GM12801 (cell line): ENCODE measurements around the gene RUNX2.

Experiments
- CTCF ChIP-seq: IDR thresholded peaks from one replicate; pipeline ENCODE4 v1.5.1; 2011; ENCODE audit warnings: control low read depth; ENCODE audit not compliant: insufficient read length; ENCODE audit errors: extremely low read depth

RUNX2 gene

DNA sequence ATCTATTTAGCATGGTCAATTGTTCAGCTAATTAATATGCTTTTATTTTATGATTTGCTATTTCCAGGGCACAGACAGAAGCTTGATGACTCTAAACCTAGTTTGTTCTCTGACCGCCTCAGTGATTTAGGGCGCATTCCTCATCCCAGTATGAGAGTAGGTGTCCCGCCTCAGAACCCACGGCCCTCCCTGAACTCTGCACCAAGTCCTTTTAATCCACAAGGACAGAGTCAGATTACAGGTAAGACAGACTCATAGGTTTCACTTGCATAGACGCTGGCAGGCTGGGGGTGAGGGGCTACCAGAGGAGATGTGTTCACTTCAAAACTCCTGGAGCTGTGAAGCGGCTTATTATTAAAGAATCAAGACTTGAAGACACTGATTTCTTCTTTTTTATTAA, 163.7 kb downstream of the RUNX2 start:
- TF ChIP-seq CTCF, result no peak

DNA sequence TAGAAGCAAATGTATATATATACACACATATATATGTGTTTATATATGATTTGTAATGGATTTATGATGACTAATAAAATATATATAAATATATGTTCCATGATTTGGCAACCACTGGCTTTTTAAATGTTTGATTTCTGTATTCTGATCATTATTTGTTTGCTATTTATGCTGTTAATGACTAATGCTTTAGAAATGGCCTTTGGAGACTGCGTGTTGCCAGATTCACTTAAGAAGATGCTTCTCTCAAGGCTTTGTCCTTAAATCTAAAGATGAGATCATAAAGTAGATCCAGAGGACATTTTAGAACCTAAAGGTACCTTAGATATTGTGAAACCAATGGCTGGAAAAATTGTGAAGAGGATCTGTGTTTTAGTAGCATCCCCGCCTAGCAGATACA, 165.6 kb downstream of the RUNX2 start:
- TF ChIP-seq CTCF, result no peak

DNA sequence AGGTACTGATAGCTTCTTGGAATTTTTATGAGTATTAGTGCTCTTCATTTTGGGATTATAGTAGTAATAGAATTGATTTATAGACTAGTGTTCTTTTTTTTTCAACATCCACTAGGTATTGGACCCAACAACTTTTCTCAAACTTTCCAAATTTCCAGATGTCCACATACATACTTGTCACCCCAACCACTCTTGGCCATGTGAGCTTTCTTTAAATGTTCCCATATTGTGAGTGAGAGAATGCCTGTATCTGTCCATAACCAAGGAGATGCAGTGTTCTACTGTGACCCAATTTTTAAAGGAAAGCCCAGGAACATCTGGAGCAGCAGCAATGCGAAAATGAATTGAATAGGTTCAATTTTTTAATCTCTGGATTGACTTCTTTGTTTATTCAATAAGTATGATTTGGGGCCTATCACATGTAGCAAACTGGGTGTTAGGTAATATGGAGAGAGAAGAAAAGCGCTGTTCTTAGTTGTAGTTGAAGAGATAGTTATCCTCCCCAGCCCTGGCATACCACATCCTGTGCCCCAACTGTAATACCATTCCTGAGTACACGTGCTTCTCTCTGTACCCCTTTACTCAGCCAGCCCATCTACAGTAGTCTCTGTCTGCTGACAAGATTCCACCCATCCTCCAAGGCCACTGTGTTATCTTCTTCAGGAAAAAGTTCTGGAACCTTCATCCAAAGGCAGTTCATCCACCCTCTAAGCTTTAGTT, 166.4 kb downstream of the RUNX2 start:
- TF ChIP-seq CTCF, result no peak

DNA sequence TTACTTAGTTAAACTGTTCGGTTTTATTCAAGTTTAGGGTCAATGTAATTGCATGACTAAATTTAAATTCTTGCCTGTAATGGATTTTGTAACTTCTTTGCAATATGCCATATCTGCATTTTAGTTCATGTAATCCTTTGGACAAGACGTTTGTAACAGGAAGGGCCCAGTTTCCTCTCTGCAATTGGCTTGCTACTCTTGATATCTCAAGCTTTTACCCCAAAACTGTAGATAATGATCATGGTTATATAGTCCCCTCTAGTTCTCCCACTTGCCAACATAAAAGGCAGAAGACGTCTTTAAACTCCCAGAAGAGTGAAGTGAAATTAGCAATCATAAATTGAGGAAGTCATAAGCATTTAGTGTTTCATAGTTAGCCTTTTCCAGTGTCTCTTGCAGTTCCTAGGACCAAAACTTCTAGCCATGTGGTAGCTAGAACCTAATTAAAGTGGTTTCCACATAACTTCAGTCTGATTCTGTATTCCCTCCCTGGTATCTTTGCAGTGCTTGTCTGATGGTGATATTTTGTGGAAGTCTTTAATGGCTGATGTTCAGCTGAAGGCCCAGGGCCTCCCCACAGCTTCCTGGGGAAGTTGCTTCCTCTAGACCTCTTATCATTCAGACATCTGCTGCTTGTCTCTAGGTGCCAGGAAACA, 167.4 kb downstream of the RUNX2 start:
- no peak for TF ChIP-seq CTCF

GRCh38 chr6:45496085-45496433, 167.9 kb downstream of the RUNX2 start:
- no peak for TF ChIP-seq CTCF

DNA sequence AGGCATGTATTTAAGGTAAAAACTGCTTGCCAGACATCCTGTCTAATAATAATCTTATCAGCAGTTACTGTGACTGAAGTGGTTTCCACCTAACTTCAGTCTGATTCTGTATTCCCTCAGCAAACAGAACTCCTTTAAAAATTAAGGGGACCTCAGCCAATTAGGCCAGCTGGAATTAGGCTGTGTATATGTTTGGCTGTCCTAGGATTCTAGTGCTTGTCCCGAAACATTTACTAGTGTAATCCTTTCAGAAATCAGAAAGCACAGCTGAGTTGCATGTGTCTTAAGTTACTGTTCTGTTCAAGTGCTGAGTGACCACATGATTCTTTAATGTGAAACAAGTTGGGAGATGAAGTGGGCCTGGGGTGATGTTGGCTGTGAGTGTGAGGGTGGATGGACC, 170.5 kb downstream of the RUNX2 start:
- no peak for TF ChIP-seq CTCF

- TF ChIP-seq CTCF, result no peak
Observed at GRCh38 chr6:45500924-45501816, 173.0 kb downstream of the RUNX2 start.
